ENCODE results near the gene EFCAB6. TPM values are rescaled to one million over a fixed set of nuclear protein-coding genes. Genes with fewer than 3 reads are reported as not detected.

EFCAB6 gene
- total and polyA plus RNA-seq, 9 of the 15 experiments (the other 6 are each of a cell fraction or from before 2014, with no cell fraction given), result 0.06 TPM; not detected in 8

- TF ChIP-seq ZNF449 (CRISPR knock-in tag; IDR thresholded peaks at IDR 0.05) (no peak), REST (IDR thresholded peaks at IDR 0.05; ENCODE audit: borderline replicate concordance) (no peak), REST (CRISPR knock-in tag; IDR thresholded peaks at IDR 0.05; ENCODE audit: low read depth) (no peak), TOE1 (IDR thresholded peaks at IDR 0.05; ENCODE audit: borderline replicate concordance) (no peak), TOE1 (CRISPR knock-in tag; IDR thresholded peaks at IDR 0.05; ENCODE audit: borderline replicate concordance, low read depth) (no peak), KLF16 (IDR thresholded peaks at IDR 0.05) (no peak)
These were observed 65.0 kb downstream of the EFCAB6 start (continued) for GRCh38 chr22:43747058-43747457.

Measured in K562 (cell line).